HepG2 (cell line): ENCODE measurements around the gene FBXO2. TPM values are rescaled to one million over a fixed set of nuclear protein-coding genes. Genes with fewer than 3 reads are reported as not detected.
A peak's percentile ranks its signal among the peaks of the same experiment; 100 is the strongest.

Experiments used
- CCAR2 ChIP-seq: fragments of 200-400 bp; formaldehyde crosslinking; optimal IDR thresholded peaks from 2 replicates; pipeline ENCODE3; 2018; ENCODE audit warnings: low read depth, mild to moderate bottlenecking, low read length, moderate library complexity
- CEBPG ChIP-seq: IDR thresholded peaks from 2 replicates; pipeline ENCODE4 v1.6.1; 2016
- ELF3 ChIP-seq: IDR thresholded peaks from 2 replicates; pipeline ENCODE4 v1.6.1; 2016; ENCODE audit warnings: missing genetic modification reagents, missing compliant biosample characterization
- GATA4 ChIP-seq: sonication (generic); IDR thresholded peaks from 2 replicates; pipeline ENCODE4 v1.6.1; 2016; ENCODE audit warnings: antibody characterized with exemption, low read depth, borderline replicate concordance
- GATAD1 ChIP-seq: IDR thresholded peaks from 2 replicates; pipeline ENCODE4 v1.6.1; 2016; ENCODE audit warnings: missing genetic modification reagents, missing compliant biosample characterization
- JUND ChIP-seq: sonication (generic); formaldehyde crosslinking; IDR thresholded peaks from 2 replicates; pipeline ENCODE4 v1.8.0; 2022; ENCODE audit warnings: mild to moderate bottlenecking, missing genetic modification reagents
- KDM1A ChIP-seq: IDR thresholded peaks from 2 replicates; pipeline ENCODE4 v1.6.1; 2016; ENCODE audit warnings: missing compliant biosample characterization
- KMT2B ChIP-seq: IDR thresholded peaks from 2 replicates; pipeline ENCODE4 v1.6.1; 2016; ENCODE audit warnings: missing genetic modification reagents, missing compliant biosample characterization
- MTF2 ChIP-seq: sonication (generic); formaldehyde crosslinking; IDR thresholded peaks from 2 replicates; pipeline ENCODE4 v1.5.0; 2020; ENCODE audit warnings: missing genetic modification reagents, borderline replicate concordance
- NONO ChIP-seq, 2 experiments: fragments of 450-650 bp in 1 of 2; sonication (generic) in 1 of 2; formaldehyde crosslinking in 1 of 2; IDR thresholded peaks in 1 of 2; conservative IDR thresholded peaks in 1 of 2; 2 replicates each; pipeline versions ENCODE4 v1.6.1 to v1.8.0; 2017 to 2022; ENCODE audit warnings: mild to moderate bottlenecking in 1 of 2, missing genetic modification reagents in 1 of 2, moderate library complexity in 1 of 2
- ONECUT2 ChIP-seq: sonication (generic); formaldehyde crosslinking; IDR thresholded peaks from 2 replicates; pipeline ENCODE4 v1.4.0; 2020; ENCODE audit warnings: missing genetic modification reagents
- TSC22D2 ChIP-seq: sonication (generic); formaldehyde crosslinking; IDR thresholded peaks from 2 replicates; pipeline ENCODE4 v1.5.1; 2020; ENCODE audit warnings: missing genetic modification reagents, mild to moderate bottlenecking, borderline replicate concordance
- ZBTB42 ChIP-seq: sonication (generic); formaldehyde crosslinking; IDR thresholded peaks from 2 replicates; pipeline ENCODE4 v1.5.0; 2020; ENCODE audit warnings: mild to moderate bottlenecking, missing genetic modification reagents
- ZNF598 ChIP-seq: sonication (generic); formaldehyde crosslinking; IDR thresholded peaks from 2 replicates; pipeline ENCODE4 v1.5.1; 2020; ENCODE audit warnings: mild to moderate bottlenecking, missing genetic modification reagents, borderline replicate concordance
- ZNF619 ChIP-seq: sonication (generic); formaldehyde crosslinking; IDR thresholded peaks from 2 replicates; pipeline ENCODE4 v1.4.0; 2020; ENCODE audit warnings: mild to moderate bottlenecking, missing genetic modification reagents
- ZNF629 ChIP-seq: sonication (generic); formaldehyde crosslinking; conservative IDR thresholded peaks from 2 replicates; pipeline ENCODE4 v1.5.0; 2020; ENCODE audit warnings: missing genetic modification reagents
- polyA plus RNA-seq, 8 experiments: library from polyadenylated mRNA; depleted of rRNA in 3 of 8; stranded (reverse) in 7 of 8; unstranded in 1 of 8; fragments of >200 nt; fragmentation: Illumina TruSeq in 4 of 8; extraction: Trizol in 4 of 8; gene quantifications; 2 replicates each; pipeline versions ENCODE4 v1.2.1 to v1.2.3, GENCODE V29; 2011 to 2016; ENCODE audit warnings: low read depth in 4 of 8, missing spikeins in 1 of 8, mixed read lengths in 1 of 8; ENCODE audit not compliant: insufficient read depth in 1 of 8
- total RNA-seq, 5 experiments: library from RNA; depleted of rRNA; stranded (reverse); fragments of >200 nt; fragmentation: Illumina TruSeq; extraction: Trizol; gene quantifications; 2 replicates each; pipeline ENCODE4 v1.2.3, GENCODE V29; 2016; ENCODE audit warnings: low read depth in 1 of 5
- TF ChIP-seq, protein P1 (sequence below): sonication (generic); formaldehyde crosslinking; IDR thresholded peaks from 2 replicates; pipeline ENCODE4 v1.4.0; 2020; ENCODE audit warnings: missing genetic modification reagents
- TF ChIP-seq, protein P2 (sequence below): sonication (generic); formaldehyde crosslinking; IDR thresholded peaks from 2 replicates; pipeline ENCODE4 v1.4.0; 2020; ENCODE audit warnings: mild to moderate bottlenecking, missing genetic modification reagents, borderline replicate concordance
- TF ChIP-seq, protein P3 (sequence below): sonication (generic); formaldehyde crosslinking; IDR thresholded peaks from 2 replicates; pipeline ENCODE4 v1.4.0; 2020; ENCODE audit warnings: missing genetic modification reagents, borderline replicate concordance
- TF ChIP-seq, protein P4 (sequence below): sonication (generic); formaldehyde crosslinking; IDR thresholded peaks from 2 replicates; pipeline ENCODE4 v1.4.0; 2020; ENCODE audit warnings: mild to moderate bottlenecking, missing genetic modification reagents

Gene FBXO2
- total and polyA plus RNA-seq, 2 of the 13 experiments (the other 11 are each of a cell fraction or from before 2014, with no cell fraction given): 79.3 to 112 TPM

DNA sequence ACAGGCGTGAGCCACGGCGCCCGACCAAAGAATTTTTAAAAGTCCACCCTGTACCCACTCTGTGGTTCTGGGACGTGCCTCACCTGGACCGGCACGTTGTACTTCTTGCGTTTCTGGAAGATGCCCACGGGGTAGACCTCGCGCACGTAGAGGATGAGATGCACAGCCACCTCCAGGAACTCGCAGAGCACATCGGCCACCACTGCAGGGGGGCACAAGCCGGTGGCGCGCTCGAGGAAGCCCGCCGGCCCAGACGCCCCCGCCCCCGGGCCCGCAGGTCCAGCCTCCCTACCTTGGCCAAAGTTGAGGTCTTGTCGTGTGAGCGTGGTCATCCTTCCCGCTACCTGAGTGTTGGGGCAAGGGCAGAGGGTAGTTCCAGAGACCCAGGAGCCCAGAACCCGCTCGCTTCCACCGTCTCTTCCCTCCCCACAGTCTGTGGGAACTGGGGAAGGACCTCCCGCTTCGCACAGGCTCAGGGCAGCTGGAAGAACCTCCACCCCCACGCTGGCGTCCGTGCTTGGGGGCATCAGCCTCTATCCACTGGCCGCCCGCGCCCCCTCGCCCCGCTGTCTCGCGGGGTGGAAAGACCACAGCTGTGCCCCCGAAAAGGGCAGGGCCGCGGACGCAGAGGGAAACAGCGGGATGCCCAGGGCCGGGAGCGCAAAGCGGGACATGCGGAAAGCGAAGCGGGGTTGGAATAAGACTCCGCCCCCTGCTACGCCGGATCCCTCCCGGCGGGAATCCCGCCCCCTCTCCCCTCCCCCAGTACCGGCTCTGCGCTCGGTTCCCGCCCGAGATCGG lies 26.2 kb upstream of the FBXO2 start (continued):
- TF ChIP-seq ZNF629 (CRISPR knock-in tag): no peak
- no peak for TF ChIP-seq GATAD1 (CRISPR knock-in tag)
- TF ChIP-seq ZNF619 (CRISPR knock-in tag): no peak
- TF ChIP-seq KDM1A (CRISPR knock-in tag): no peak
- no peak for TF ChIP-seq ELF3
- TF ChIP-seq TSC22D2 (CRISPR knock-in tag): 0 out of 2 replicates have a peak, but pooled peaks have one; percentile 30
- TF ChIP-seq CCAR2: no peak
- 0 out of 2 replicates have a peak, but pooled peaks have one; percentile 5 for TF ChIP-seq ZNF598 (CRISPR knock-in tag)
- TF ChIP-seq ZBTB42 (CRISPR knock-in tag): no peak
- no peak for TF ChIP-seq ONECUT2
- peak; percentile 76; the same call in 1 of the 2 replicates for TF ChIP-seq MTF2 (CRISPR knock-in tag)
- no peak for TF ChIP-seq CEBPG (CRISPR knock-in tag)
- TF ChIP-seq, protein P1, sequence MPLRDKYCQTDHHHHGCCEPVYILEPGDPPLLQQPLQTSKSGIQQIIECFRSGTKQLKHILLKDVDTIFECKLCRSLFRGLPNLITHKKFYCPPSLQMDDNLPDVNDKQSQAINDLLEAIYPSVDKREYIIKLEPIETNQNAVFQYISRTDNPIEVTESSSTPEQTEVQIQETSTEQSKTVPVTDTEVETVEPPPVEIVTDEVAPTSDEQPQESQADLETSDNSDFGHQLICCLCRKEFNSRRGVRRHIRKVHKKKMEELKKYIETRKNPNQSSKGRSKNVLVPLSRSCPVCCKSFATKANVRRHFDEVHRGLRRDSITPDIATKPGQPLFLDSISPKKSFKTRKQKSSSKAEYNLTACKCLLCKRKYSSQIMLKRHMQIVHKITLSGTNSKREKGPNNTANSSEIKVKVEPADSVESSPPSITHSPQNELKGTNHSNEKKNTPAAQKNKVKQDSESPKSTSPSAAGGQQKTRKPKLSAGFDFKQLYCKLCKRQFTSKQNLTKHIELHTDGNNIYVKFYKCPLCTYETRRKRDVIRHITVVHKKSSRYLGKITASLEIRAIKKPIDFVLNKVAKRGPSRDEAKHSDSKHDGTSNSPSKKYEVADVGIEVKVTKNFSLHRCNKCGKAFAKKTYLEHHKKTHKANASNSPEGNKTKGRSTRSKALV: no peak; the same call in 1 of the 2 replicates
- no peak for TF ChIP-seq NONO (IDR thresholded peaks at IDR 0.05)
- 0 out of 2 replicates have a peak, but pooled peaks have one; percentile 12 for TF ChIP-seq NONO (CRISPR knock-in tag; conservative IDR thresholded peaks at IDR 0.05)
- TF ChIP-seq, protein P2, sequence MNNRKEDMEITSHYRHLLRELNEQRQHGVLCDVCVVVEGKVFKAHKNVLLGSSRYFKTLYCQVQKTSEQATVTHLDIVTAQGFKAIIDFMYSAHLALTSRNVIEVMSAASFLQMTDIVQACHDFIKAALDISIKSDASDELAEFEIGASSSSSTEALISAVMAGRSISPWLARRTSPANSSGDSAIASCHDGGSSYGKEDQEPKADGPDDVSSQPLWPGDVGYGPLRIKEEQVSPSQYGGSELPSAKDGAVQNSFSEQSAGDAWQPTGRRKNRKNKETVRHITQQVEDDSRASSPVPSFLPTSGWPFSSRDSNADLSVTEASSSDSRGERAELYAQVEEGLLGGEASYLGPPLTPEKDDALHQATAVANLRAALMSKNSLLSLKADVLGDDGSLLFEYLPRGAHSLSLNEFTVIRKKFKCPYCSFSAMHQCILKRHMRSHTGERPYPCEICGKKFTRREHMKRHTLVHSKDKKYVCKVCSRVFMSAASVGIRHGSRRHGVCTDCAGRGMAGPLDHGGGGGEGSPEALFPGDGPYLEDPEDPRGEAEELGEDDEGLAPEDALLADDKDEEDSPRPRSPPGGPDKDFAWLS (CRISPR knock-in tag): no peak
- TF ChIP-seq KMT2B (CRISPR knock-in tag): no peak
- TF ChIP-seq JUND (CRISPR knock-in tag): no peak
- TF ChIP-seq, protein P3, sequence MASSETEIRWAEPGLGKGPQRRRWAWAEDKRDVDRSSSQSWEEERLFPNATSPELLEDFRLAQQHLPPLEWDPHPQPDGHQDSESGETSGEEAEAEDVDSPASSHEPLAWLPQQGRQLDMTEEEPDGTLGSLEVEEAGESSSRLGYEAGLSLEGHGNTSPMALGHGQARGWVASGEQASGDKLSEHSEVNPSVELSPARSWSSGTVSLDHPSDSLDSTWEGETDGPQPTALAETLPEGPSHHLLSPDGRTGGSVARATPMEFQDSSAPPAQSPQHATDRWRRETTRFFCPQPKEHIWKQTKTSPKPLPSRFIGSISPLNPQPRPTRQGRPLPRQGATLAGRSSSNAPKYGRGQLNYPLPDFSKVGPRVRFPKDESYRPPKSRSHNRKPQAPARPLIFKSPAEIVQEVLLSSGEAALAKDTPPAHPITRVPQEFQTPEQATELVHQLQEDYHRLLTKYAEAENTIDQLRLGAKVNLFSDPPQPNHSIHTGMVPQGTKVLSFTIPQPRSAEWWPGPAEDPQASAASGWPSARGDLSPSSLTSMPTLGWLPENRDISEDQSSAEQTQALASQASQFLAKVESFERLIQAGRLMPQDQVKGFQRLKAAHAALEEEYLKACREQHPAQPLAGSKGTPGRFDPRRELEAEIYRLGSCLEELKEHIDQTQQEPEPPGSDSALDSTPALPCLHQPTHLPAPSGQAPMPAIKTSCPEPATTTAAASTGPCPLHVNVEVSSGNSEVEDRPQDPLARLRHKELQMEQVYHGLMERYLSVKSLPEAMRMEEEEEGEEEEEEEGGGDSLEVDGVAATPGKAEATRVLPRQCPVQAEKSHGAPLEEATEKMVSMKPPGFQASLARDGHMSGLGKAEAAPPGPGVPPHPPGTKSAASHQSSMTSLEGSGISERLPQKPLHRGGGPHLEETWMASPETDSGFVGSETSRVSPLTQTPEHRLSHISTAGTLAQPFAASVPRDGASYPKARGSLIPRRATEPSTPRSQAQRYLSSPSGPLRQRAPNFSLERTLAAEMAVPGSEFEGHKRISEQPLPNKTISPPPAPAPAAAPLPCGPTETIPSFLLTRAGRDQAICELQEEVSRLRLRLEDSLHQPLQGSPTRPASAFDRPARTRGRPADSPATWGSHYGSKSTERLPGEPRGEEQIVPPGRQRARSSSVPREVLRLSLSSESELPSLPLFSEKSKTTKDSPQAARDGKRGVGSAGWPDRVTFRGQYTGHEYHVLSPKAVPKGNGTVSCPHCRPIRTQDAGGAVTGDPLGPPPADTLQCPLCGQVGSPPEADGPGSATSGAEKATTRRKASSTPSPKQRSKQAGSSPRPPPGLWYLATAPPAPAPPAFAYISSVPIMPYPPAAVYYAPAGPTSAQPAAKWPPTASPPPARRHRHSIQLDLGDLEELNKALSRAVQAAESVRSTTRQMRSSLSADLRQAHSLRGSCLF (CRISPR knock-in tag): no peak
- TF ChIP-seq GATA4: no peak
- TF ChIP-seq, protein P4, sequence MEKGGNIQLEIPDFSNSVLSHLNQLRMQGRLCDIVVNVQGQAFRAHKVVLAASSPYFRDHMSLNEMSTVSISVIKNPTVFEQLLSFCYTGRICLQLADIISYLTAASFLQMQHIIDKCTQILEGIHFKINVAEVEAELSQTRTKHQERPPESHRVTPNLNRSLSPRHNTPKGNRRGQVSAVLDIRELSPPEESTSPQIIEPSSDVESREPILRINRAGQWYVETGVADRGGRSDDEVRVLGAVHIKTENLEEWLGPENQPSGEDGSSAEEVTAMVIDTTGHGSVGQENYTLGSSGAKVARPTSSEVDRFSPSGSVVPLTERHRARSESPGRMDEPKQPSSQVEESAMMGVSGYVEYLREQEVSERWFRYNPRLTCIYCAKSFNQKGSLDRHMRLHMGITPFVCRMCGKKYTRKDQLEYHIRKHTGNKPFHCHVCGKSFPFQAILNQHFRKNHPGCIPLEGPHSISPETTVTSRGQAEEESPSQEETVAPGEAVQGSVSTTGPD (CRISPR knock-in tag): no peak
